SK-N-SH (cell line): ENCODE measurements around the gene CEP112.

Experiments used
- CHD2 ChIP-seq: fragments of 150-350 bp; IDR thresholded peaks from 2 replicates; pipeline ENCODE4 v1.6.1; 2018; ENCODE audit warnings: low read length; ENCODE audit not compliant: partially characterized antibody
- ELF1 ChIP-seq: IDR thresholded peaks from 2 replicates; pipeline ENCODE4 v1.4.0; 2012
- EP300 ChIP-seq, 2 experiments: IDR thresholded peaks; 2 replicates each; pipeline versions ENCODE4 v1.4.0 to v1.6.1; 2012; ENCODE audit warnings: borderline replicate concordance in 1 of 2, low read depth in 1 of 2, low read length in 1 of 2
- FOXM1 ChIP-seq: IDR thresholded peaks from 2 replicates; pipeline ENCODE4 v1.4.0; 2012; ENCODE audit warnings: low read depth, mild to moderate bottlenecking
- POLR2AphosphoS5 ChIP-seq: IDR thresholded peaks from 2 replicates; pipeline ENCODE4 v1.6.1; 2012; ENCODE audit warnings: low read depth, low read length
- RAD21 ChIP-seq: IDR thresholded peaks from 2 replicates; pipeline ENCODE4 v1.6.1; 2012; ENCODE audit warnings: mild to moderate bottlenecking, low read length
- RCOR1 ChIP-seq: fragments of 150-350 bp; IDR thresholded peaks from 2 replicates; pipeline ENCODE4 v1.6.1; 2017; ENCODE audit warnings: antibody characterized with exemption, low read length
- RFX5 ChIP-seq: IDR thresholded peaks from 2 replicates; pipeline ENCODE4 v1.6.1; 2012; ENCODE audit warnings: mild to moderate bottlenecking, improper control_type of control experiment, low read length
- TEAD4 ChIP-seq: IDR thresholded peaks from 2 replicates; pipeline ENCODE4 v1.4.0; 2012; ENCODE audit warnings: mild to moderate bottlenecking, borderline replicate concordance; ENCODE audit not compliant: insufficient read depth
- TF ChIP-seq, protein P1 (sequence below): fragments of 200-600 bp; sonication (generic); IDR thresholded peaks from 2 replicates; pipeline ENCODE4 v1.6.1; 2017; ENCODE audit warnings: antibody characterized with exemption, mild to moderate bottlenecking, moderate library complexity
- TF ChIP-seq, protein P2 (sequence below): fragments of 150-350 bp; IDR thresholded peaks from 2 replicates; pipeline ENCODE4 v1.6.1; 2017; ENCODE audit warnings: antibody characterized with exemption, low read length, low read depth, borderline replicate concordance
- TF ChIP-seq, protein P3 (sequence below): fragments of 150-350 bp; IDR thresholded peaks from 2 replicates; pipeline ENCODE4 v1.6.1; 2016; ENCODE audit warnings: mild to moderate bottlenecking, low read depth, low read length
- TF ChIP-seq, protein P4 (sequence below): IDR thresholded peaks from 2 replicates; pipeline ENCODE4 v1.6.1; 2012; ENCODE audit warnings: mild to moderate bottlenecking, low read depth, low read length, moderate library complexity
- TF ChIP-seq, protein P5 (sequence below): IDR thresholded peaks from 2 replicates; pipeline ENCODE4 v1.4.0; 2012; ENCODE audit warnings: low read depth

DNA sequence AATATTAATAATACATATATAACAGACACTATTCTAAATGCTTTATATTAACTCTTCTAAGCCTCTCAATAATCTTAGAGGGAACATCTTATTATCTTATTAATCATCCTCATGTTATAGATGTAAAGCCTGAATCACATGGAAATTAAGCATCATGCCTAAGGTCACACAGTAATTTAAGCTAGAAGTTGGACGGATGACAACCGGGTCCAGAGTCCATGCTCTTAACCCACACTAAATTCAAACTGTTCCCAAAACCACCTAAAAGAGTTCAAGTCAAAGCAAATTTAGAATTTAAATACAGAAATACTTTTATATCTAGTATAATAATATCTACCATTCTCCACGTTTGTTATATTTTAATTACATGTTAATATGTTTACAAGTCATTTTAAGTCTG lies 193.3 kb downstream of the CEP112 start:
- TF ChIP-seq, protein P1, sequence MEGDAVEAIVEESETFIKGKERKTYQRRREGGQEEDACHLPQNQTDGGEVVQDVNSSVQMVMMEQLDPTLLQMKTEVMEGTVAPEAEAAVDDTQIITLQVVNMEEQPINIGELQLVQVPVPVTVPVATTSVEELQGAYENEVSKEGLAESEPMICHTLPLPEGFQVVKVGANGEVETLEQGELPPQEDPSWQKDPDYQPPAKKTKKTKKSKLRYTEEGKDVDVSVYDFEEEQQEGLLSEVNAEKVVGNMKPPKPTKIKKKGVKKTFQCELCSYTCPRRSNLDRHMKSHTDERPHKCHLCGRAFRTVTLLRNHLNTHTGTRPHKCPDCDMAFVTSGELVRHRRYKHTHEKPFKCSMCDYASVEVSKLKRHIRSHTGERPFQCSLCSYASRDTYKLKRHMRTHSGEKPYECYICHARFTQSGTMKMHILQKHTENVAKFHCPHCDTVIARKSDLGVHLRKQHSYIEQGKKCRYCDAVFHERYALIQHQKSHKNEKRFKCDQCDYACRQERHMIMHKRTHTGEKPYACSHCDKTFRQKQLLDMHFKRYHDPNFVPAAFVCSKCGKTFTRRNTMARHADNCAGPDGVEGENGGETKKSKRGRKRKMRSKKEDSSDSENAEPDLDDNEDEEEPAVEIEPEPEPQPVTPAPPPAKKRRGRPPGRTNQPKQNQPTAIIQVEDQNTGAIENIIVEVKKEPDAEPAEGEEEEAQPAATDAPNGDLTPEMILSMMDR = no peak
- TF ChIP-seq TEAD4 (no peak), RAD21 (no peak), FOXM1 (no peak), POLR2AphosphoS5 (no peak), RFX5 (no peak), EP300 (IDR thresholded peaks at IDR 0.05; ENCODE audit: borderline replicate concordance in 1 of 2, low read depth in 1 of 2, low read length in 1 of 2) (no peak), ELF1 (no peak), CHD2 (no peak), RCOR1 (no peak)
- TF ChIP-seq, protein P2, sequence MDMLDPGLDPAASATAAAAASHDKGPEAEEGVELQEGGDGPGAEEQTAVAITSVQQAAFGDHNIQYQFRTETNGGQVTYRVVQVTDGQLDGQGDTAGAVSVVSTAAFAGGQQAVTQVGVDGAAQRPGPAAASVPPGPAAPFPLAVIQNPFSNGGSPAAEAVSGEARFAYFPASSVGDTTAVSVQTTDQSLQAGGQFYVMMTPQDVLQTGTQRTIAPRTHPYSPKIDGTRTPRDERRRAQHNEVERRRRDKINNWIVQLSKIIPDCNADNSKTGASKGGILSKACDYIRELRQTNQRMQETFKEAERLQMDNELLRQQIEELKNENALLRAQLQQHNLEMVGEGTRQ = no peak
- TF ChIP-seq, protein P3, sequence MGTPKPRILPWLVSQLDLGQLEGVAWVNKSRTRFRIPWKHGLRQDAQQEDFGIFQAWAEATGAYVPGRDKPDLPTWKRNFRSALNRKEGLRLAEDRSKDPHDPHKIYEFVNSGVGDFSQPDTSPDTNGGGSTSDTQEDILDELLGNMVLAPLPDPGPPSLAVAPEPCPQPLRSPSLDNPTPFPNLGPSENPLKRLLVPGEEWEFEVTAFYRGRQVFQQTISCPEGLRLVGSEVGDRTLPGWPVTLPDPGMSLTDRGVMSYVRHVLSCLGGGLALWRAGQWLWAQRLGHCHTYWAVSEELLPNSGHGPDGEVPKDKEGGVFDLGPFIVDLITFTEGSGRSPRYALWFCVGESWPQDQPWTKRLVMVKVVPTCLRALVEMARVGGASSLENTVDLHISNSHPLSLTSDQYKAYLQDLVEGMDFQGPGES = no peak
- TF ChIP-seq, protein P4, sequence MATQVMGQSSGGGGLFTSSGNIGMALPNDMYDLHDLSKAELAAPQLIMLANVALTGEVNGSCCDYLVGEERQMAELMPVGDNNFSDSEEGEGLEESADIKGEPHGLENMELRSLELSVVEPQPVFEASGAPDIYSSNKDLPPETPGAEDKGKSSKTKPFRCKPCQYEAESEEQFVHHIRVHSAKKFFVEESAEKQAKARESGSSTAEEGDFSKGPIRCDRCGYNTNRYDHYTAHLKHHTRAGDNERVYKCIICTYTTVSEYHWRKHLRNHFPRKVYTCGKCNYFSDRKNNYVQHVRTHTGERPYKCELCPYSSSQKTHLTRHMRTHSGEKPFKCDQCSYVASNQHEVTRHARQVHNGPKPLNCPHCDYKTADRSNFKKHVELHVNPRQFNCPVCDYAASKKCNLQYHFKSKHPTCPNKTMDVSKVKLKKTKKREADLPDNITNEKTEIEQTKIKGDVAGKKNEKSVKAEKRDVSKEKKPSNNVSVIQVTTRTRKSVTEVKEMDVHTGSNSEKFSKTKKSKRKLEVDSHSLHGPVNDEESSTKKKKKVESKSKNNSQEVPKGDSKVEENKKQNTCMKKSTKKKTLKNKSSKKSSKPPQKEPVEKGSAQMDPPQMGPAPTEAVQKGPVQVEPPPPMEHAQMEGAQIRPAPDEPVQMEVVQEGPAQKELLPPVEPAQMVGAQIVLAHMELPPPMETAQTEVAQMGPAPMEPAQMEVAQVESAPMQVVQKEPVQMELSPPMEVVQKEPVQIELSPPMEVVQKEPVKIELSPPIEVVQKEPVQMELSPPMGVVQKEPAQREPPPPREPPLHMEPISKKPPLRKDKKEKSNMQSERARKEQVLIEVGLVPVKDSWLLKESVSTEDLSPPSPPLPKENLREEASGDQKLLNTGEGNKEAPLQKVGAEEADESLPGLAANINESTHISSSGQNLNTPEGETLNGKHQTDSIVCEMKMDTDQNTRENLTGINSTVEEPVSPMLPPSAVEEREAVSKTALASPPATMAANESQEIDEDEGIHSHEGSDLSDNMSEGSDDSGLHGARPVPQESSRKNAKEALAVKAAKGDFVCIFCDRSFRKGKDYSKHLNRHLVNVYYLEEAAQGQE = no peak
- TF ChIP-seq, protein P5, sequence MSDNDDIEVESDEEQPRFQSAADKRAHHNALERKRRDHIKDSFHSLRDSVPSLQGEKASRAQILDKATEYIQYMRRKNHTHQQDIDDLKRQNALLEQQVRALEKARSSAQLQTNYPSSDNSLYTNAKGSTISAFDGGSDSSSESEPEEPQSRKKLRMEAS = no peak
